Measurements from ENCODE around the gene DOK4.

DOK4 gene

DNA sequence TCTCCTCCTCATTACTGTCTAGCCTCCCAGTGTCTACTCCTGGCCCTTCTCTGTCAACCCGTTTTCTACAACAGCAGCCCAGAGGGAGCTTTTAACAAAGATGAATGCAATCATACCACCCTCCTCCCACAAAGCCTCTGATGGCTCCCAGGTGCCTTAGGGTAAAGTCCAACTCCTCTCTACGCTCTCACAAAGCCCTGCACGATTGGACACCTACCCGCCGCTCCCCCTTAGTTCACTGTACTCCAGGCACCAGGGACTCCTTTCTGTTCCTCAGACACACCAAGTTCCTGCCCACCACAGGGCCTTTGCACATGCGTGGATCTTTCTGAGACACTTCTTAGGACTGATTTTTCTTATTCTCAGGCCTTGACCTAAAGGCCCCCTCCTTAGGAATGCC is 32.6 kb upstream of the DOK4 start:
- DNase-seq = no peak

DNA sequence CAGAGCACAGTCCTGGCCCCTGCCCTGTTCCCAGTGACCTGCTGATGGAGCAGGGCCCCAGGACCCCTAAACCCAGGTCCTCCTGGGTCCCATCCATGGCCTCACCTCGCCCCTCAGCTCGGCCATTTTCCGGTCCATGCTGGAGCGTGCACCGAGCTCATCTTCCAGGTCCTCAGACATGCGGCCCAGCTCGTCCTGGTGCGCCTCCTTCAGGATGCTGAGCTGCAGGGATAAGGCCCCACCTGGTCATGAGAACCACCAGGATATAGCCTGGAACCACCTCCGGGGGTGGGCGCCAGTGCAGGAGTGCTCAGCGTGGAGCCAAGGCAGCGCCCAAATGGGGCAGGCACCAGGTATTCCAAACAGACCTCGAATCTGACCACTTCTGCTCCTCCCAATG is 32.2 kb upstream of the DOK4 start:
- no peak for DNase-seq

DNA sequence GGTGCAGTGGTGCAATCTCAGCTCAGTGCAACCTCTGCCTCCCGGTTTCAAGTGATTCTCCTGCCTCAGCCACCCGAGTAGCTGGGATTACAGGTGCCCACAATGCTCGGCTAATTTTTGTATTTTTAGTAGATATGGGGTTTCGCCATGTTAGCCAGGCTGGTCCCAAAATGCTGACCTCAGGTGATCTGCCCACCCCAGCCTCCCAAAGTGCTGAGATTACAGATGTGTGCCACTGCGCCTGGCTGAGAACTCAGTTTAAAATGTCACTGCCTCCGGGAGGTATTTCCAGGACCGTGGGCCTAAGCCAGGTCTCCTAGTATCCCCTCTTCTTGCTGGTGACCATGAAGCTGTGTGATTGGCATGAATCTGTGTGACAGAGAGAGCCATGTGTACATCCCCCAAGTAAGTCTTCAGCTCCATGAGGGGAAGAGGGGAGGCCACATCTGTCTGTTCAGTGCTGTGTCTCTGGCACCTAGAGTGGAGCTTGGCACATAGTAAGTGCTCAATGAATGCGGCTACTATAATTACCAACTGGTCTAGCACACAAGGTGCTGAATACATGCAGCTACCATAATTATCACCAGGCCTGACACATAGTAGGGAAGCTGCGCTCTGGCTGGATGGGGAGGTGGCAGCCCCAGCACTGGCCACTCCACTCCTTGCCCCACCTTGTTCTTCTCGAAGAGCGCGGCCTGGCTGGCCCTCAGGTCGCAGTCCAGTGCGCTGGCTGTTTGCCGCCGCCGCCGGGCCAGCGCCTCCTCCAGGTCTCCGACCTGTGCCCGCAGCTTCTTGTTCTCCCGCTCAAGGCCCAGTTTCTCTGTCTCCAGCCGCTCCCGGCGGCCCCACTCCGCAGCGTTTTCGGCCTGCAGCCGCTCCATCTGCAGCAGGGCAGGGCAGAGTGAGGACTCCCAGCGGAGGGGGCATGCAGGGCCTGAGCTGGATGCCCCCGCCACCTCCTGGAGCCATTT is 31.4 kb upstream of the DOK4 start:
- no peak for DNase-seq

DNA sequence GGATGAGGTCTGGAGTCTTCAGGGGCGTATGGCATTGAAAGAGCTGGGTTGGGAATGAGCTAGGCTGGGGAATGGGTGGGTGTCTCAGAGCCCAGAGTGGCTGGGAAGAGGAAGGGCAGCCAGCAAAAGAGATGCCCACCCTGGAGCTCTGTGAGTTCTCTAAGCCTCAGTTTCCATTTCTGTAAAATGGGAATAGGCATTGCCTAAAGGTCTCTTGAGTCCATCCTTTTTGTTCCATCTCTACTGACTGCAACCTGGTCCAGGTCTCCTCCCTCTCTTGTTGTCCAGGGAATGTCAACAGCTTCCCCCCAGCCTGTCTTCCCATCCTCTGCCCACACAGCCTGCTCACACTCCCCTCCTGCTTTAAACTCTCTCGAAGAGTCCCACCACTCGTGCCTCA is 30.5 kb upstream of the DOK4 start:
- DNase-seq = no peak

DNA sequence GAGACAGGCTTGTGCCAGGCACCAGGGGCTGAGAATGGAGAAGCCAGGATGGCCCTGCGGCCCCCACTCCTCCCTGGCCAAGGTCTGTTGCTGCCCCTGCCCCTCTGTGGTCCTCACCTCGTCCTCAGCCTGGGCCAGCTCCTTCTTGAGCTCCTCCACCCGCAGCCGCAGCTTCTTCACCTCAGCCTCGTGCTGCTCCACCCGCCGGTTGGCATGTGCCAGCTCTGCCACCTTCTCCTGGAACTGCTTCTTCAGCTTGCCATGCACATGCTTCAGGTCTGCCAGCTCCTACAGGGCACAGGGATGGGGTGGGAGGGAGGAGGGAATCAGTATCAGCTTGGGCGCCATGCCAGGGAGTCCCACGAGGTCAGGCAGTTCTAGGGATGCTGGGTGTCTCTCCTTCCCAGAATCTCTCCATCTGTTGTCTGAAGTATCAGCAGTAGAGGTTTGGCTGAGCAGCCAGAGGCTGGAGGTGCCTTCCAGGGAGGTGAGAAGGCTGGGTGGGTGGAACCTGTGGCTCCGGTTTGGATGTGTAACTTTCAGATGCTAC is 30.0 kb upstream of the DOK4 start:
- DNase-seq = no peak

DNA sequence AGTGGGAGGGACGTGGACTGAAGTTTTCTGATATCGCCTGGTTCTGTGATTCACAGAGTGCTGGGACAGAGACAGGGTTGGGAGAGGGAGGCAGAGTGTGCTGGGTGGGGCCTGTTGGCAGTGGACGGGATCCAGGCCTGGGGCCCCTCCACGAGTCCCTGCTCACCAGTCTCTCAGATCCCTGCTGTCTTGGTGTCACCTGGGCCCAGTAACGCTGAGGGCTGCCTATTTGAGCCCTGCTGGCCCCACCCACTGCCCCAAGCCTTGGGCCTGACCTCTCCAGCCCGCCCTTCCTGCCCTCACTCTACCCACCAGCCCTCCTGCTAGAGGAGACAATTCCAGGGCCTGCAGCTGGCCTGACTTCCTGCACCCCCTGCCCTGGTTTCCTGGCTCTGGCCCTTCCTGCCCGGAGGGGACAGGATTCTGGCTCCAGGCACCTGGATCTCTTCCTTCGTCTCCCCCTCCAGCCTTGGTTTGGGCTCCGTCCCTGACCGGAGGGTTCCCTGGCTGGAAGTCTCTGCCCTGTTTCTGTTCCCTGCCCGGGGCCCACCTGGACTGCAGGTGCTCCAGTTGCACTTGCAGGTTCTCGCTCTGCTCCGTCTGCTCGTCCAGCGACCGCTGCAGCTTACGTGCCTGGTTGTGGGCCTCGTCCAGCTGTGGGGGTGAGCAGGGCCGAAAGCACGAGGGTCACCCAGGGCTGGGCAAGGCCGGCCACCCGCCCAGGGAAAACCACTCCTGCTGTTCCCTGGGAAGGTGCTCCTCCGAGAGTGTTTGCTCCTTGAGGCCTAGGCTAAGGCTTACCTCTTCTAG is 28.7 kb upstream of the DOK4 start:
- no peak for DNase-seq

DNA sequence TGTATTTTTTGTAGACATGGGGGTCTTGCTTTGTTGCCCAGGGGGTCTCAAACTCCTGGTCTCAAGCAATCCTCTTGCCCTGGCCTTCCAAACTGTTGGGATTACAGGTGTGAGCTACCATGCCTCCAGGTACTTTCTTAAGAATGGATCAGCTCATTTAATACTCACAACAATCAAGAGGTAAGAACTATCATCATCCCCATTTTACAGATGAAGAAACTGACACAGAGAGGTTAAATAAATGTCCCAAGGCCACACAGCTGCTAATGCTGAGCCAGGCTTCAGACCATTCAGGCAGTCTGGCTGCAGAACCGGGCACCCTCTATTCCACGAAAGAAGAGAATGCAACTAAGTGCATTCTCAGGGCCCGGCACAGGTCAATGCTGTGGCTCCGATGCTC is 28.1 kb upstream of the DOK4 start:
- no peak for DNase-seq

DNA sequence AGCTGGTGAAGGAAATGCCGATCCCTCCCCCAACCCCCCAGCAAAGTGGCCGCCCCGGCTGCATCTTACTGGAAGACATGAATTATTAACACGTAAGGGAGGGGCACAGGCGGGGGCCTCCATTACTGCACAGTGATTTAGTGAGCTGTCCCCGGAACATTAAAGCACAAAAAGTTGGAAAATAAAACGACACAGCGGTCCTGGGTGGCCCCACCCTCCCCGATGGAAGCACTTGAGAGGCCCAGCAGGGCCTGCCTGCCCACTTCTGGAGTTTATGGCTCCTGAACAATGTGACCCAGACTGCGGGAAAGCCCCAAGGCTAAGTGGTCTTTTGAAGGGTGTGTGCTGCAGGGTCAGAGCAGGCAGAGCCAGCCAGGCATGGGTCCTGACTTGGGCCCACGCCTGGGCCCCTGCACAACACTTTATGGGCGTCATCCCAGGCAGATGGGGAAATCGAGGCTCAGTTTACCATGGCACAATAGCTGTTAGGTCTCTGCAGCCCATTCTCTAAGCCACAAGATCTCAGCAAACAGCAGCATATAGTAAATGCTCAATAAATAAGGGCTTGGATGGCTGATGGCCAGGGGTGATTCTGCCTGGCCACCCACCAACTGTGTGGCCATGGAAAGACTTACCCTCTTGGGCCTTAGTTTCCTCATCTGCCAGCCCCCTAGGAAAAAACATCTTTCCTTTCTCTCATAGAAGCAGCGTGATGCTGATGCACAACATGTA is 27.2 kb upstream of the DOK4 start:
- DNase-seq = no peak

DNA sequence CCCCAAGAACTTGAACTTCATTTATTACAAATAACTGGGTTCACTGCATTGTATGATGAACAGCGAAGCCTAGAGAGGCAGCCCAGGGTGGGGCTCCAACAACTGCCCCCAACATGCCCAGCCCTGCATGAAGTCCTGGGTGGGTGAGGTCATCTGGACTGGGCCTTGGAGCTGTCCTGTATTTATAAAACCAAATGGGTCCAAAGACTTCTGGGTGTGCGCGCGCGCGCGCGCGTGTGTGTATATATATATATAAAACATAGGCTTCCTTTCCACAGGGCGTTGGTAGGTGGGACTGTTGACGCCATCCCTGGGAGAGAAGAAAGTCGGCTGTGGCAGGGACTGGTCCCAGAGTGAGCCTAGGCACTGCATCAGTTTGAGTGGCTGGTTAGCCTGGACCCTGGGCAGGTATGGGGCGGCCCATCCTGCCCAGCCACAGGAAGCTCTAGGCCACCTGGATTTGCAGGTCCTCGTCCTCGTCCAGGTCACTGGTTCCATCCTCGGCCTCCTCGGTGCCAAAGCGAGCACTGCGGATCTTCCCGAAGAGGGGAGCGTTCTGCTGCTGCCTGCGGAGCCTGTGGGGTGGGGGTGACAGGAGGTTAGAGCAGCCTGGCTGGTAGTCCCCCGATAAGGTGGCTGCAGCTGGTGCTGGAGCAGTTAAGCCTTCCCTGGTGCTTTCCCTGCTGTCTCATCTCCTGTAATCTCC is 26.2 kb upstream of the DOK4 start:
- no peak for DNase-seq

DNA sequence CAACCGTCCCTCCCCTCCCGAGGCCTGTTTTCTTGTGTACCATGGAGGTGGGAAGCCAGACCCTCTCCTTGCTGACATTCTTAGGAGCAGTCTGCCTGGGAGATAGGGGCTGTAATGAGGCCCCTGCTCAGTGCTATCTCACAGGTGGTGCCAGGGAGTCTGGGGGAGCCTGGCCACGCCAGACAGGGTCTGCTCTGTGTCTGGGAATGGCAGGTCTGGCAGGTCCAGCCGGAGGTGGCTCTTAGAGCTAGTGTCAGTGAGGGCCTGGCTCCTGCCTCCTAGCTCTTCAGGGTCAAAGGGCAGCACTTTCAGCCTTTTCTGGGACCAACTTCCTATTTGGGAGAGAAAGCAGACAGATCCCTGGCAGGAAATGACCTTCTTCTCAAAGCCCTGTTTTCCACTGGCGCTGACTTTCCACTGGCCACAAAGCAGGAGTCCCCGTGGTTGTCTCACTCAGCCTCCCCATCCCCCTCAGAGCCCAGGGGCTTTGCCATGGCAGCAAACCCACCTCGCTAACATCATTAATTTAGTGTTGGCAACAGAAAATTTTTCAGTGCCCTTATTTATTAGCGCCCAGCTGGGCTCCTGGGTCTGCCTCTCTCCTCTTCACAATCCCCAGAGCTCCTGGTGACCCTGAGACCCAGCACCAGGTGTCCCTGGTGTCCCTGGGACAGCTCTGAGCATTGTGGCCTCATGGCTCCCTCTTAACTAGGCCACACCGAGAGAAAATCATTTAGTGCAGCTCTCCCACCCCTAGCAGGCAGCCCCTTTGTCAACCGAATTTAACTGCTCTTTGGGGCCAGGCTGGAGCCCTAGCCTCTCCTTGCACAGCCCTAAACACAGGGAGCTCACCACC is 24.0 kb upstream of the DOK4 start:
- no peak for DNase-seq

DNA sequence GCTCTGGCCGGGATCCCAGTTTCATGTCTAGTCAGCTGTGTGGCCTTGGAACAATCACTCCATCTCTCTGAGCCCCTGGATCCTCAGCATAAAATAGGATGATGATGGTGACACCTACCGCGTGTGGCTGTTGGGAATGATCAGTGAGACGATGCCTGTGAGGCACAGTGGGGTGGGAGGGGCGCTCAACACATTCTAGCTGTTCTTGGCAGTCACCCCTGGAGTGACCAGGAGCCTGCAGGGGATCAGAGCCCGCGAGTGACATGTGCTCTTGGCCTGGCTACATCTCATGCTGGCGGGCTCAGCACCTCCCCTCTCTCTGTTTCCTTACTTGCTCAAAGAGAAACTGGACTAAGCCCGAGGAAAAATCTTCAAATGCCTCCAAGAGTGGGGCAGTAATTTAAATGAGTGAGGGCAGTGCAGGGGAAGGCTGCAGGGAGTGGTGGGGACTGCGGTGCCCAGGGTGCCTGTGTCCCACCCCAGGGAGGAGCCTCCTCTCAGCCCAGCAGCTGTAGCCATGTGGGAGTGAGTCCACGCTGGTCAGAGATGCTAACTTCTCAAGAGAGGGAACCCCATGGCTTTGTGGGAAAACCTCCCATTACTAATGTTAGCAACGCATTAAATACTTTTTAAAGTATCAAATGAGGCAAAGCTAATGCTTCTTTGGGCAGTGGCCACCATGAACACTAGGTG is 23.1 kb upstream of the DOK4 start:
- DNase-seq = no peak

DNA sequence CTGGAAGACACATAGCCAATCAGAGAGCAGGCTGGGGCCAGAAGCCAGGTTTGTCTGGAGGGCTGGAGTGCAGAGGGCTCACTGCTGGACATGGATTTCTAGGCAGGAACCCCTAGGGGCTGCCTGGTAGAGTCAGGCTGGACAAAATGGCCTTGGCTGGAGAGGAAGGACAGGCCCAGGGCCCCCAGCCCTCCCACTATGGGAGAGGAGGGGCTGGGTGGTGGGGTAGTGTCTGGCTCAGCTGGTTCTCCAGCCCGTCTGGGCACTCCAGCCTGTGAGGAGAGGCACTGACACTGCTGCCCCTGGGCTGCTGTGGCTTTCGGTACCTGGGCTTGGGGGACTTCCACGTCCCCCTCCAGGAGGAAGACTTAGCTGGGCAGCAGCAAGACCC is 21.7 kb upstream of the DOK4 start:
- no peak for DNase-seq

DNA sequence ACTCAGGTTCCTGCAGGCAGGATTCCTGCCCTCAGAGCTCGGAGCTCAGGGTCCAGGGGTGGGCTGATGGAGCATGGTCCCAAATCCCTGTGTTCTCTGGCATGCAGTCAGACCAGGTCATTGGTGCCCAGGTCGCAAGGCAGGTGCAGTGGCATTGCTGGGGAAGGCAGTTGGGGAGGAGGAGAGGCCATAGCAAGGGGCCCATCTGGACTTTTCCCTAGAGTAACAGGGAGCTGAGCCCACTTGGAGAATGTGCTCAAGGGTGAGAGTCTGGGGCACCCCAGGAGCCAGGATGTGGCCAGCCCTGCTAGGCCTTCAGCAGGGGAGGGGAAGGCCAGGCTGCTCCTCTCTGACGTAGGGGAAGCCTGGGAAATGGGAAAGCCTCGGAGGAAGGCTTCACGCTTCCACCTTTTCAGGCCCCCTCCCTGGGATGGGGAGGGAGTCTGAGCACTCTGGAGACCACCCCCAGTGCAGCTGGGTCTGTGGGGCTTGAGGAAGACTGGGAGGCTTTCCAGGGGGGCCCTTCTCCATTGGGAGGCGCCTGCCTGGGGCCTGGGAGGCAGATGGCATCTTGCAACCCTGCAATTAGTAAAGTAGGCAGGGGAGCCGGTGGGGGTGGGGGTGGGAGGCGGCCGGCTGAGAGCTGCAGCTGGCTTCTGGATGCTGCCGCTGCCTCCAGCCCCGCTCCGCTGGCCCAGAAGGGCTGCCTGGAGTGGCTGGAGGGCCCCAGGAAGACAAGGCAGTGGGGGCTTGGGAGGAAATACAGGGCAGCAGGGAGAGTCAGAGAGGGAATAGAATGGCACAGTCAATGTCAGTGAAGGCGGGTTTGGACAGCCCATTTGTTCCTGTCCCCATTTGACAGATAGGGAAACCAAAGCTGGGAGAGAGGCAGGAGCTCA is 21.1 kb upstream of the DOK4 start:
- no peak for DNase-seq

DNA sequence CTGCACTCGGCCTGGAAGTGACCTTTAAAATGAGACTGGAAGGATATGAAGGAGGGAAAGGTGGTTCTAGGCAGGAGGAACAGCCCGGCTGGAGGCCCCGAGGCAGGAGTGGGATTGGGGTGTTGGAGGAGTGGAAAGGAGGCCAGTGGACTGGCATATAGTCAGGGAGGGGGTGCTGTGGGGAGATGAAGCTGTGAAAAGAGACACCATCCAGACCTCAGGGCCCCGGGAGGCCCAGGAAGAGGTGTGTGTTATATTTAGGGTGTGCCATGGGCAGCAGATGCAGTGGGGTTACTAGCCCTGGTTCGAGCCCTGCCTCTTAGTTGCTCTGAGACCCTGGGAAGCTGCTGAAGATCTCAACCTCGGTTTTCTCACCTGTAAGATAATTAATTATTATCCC is 18.9 kb upstream of the DOK4 start:
- no peak for DNase-seq

DNA sequence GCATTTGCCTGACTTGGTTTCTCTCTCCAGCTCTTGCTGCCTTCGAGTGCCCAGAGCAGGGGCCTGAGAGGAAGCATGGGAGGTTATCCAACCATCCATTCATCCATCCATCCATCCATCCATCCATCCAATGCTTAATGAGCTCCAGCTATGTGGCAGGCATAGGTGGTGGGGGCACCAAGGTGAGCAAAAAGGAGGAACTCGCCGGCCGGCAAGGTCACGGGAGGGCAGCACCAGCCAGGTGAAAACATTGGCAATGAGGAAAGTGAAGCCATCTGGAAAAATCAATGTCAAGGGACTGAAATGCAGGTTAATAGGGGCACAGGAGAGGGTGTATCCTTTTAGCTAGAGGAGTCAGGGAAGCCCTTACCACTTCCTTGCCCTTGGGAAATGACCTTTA is 18.2 kb upstream of the DOK4 start:
- DNase-seq = no peak

DNA sequence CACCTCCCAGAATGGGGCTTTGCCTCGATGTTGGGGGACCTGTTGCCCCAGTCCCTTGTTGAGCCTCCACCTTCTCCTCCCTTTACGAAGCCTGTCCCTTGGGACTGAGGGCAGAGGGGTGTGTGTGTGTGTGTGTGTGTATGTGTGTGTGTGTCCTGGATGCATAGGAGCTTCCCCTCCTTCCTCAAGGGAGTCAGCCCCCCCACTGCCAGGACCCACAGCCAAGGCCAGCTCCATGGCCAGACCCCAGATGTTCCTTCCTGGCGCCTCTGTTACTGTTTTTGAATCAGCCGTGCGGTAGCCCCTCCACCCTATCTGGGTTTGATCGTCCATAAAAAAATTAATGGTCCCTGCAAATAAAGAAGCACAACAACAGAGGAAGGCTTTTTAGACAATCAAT is 17.7 kb upstream of the DOK4 start:
- no peak for DNase-seq

DNA sequence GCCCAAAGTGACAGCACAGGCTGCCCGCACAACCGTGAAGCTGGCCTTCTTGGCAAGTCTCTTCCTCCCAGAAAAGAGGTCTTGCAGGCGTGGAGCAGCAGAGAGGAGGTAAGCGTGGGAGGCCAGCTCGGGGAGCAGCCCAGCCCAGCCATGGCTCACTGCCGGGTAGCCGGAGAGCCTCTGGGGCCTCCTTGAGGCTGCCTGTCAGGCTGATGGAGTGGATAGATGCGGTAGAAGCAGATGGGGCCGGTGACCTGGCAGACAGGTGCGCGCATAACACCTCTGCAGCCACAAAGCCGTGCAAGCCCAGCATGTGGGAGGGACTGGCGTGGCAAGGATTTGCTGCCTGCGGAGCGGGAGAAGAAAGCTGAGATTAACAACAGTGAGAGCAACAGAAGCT is 17.1 kb upstream of the DOK4 start:
- peak; percentile 45 for DNase-seq

DNA sequence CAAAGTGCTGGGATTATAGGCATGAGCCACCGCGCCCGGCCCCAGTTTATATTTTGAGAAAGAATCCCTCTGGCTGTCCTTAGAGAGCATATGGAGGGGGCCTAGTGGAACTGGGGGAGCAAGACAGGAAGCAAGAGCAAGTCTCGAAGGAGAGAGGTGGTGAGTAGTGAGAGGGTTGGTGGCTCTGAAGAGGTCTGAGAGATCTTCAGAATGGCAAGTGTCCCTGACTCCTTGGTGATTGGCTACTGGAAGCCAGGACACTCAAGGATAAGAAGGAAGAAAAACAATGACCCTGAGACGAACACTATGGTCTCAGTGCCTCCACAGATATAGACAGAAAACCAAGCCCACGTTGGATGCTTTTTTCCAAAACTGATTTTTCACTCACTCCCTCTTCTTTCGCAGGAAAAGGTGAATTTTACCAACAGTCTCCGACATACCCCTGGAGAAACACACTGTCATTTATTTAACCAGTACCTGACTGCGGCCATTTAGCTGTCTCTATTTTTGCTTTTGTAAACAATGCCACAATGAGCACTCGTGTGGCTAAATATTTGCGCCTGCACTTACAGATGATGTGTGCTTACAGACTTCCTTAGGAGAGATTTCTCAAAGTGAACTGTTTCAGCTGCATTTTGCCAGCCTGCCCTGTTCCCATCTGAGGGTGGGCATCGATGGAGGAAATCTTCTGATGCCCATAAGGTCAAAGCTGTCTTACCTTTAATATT is 15.9 kb upstream of the DOK4 start:
- peak; percentile 57 for DNase-seq

DNA sequence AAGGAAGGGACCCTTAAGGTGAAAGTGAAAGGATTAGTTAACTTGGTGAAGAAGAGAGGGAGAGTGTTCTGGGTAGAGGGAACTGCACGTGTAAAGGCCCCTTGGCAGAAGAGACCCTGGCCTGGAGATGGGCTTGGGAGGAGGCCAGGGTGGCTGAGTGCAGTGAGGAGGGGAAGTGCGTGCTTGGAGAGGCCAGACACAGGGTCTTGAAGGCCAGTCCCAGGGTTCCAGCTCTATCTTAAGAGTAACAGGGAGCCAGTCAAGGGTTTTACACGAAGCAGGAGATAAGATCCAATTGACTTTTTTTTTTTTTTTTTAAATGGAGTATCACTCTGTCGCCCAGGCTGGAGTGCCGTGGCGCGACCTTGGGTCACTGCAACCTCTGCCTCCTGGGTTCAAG is 15.2 kb upstream of the DOK4 start:
- DNase-seq = no peak

All from NCI-H2029 (cell line).